MM.1S (cell line): ENCODE results near the gene IGF2.

Source experiments
- DNase-seq: peaks from one replicate; pipeline ENCODE4 v3.0.0-alpha.2; 2015
- H2AFZ ChIP-seq: fragments of 300-600 bp; sonication (generic); 2 replicates; pipeline ENCODE4 v1.6.0; 2016; ENCODE audit warnings: antibody characterized with exemption, low read length
- H3F3A ChIP-seq: fragments of 300-600 bp; sonication (generic); 2 replicates; pipeline ENCODE4 v1.6.1; 2016; ENCODE audit warnings: mild to moderate bottlenecking, antibody characterized with exemption, low read length, moderate library complexity, mixed read lengths; ENCODE audit not compliant: insufficient read depth
- H3K27ac ChIP-seq: fragments of 300-600 bp; sonication (generic); 2 replicates; pipeline ENCODE4 v1.5.1; 2016; ENCODE audit warnings: mild to moderate bottlenecking, low read length
- H3K27me3 ChIP-seq: fragments of 300-600 bp; sonication (generic); replicated peaks from 2 replicates; pipeline ENCODE4 v1.6.0; 2016; ENCODE audit warnings: low read length; ENCODE audit not compliant: insufficient read depth
- H3K36me3 ChIP-seq: fragments of 300-600 bp; sonication (generic); replicated peaks from 2 replicates; pipeline ENCODE4 v1.6.1; 2016; ENCODE audit warnings: mild to moderate bottlenecking, low read length, mixed read lengths; ENCODE audit not compliant: insufficient read depth
- H3K4me1 ChIP-seq: fragments of 300-600 bp; sonication (generic); 2 replicates; pipeline ENCODE4 v1.6.1; 2016; ENCODE audit warnings: low read length, mixed read lengths
- H3K4me2 ChIP-seq: fragments of 300-600 bp; sonication (generic); 2 replicates; pipeline ENCODE4 v1.6.0; 2016; ENCODE audit warnings: low read depth, low read length
- H3K4me3 ChIP-seq: fragments of 300-600 bp; sonication (generic); 2 replicates; pipeline ENCODE4 v1.5.1; 2016; ENCODE audit warnings: low read length, mixed read lengths
- H3K79me2 ChIP-seq: fragments of 300-600 bp; sonication (generic); 2 replicates; pipeline ENCODE4 v1.6.1; 2016; ENCODE audit warnings: mixed run types, low read length, mixed read lengths
- H3K9ac ChIP-seq: fragments of 300-600 bp; sonication (generic); 2 replicates; pipeline ENCODE4 v1.6.1; 2016; ENCODE audit warnings: low read length, mixed read lengths
- H3K9me2 ChIP-seq: fragments of 300-600 bp; sonication (generic); replicated peaks from 2 replicates; pipeline ENCODE4 v1.6.1; 2016; ENCODE audit warnings: mild to moderate bottlenecking, low read length, mixed read lengths; ENCODE audit not compliant: insufficient read depth
- H3K9me3 ChIP-seq: fragments of 300-600 bp; sonication (generic); replicated peaks from 2 replicates; pipeline ENCODE4 v1.6.1; 2016; ENCODE audit warnings: mild to moderate bottlenecking, low read length, mixed read lengths; ENCODE audit not compliant: insufficient read depth
- H4K20me1 ChIP-seq: fragments of 300-600 bp; sonication (generic); 2 replicates; pipeline ENCODE4 v1.6.1; 2016; ENCODE audit warnings: mild to moderate bottlenecking, low read length, moderate library complexity, mixed read lengths; ENCODE audit not compliant: insufficient read depth
- EZH2 ChIP-seq: fragments of 300-600 bp; sonication (generic); optimal IDR thresholded peaks from 2 replicates; pipeline ENCODE3; 2017; ENCODE audit warnings: low read depth, mild to moderate bottlenecking, antibody characterized with exemption, low read length, mixed read lengths
- EZH2phosphoT487 ChIP-seq: fragments of 300-600 bp; sonication (generic); IDR thresholded peaks from 2 replicates; pipeline ENCODE4 v1.6.1; 2018; ENCODE audit warnings: antibody characterized with exemption, low read length
- TF ChIP-seq, protein P1 (sequence below): fragments of 300-600 bp; sonication (generic); IDR thresholded peaks from 2 replicates; pipeline ENCODE4 v1.5.1; 2016; ENCODE audit warnings: antibody characterized with exemption, low read length, mixed read lengths

The IGF2 gene

DNA sequence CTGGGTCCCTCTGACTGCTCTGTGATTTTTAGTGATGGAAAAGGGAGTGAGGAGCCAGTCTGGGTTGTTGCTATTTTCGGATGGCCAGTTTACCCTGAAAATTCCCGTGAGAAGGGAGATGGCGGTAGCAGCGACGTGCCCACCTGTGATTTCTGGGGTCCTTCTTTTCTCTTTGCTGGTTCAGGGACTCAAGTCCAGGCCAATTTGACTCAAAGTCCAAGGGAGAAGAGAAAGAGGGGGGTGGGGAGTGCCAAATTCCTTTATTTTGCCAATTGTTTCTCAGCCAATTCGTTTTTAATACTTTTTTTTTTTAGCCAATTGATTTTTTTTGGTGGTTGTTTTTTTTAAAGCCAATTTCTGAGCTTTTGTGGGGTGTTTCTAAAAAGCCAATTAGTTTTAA lies 6.9 kb downstream of the IGF2 start:
- H4K20me1 ChIP-seq: no peaks in the 10 kb centered on the region
- DNase-seq: no peak
- peaks cover 89% of the 10 kb centered on the region for H3K27me3 ChIP-seq
- H3K27ac ChIP-seq: no peak overlapping the region
- H3F3A ChIP-seq: no peaks in the 10 kb centered on the region
- H2AFZ ChIP-seq: no peak overlapping the region
- no peaks in the 10 kb centered on the region for H3K9me3 ChIP-seq
- no peaks in the 10 kb centered on the region for H3K36me3 ChIP-seq
- no peak overlapping the region for H3K4me3 ChIP-seq
- TF ChIP-seq, protein P1, sequence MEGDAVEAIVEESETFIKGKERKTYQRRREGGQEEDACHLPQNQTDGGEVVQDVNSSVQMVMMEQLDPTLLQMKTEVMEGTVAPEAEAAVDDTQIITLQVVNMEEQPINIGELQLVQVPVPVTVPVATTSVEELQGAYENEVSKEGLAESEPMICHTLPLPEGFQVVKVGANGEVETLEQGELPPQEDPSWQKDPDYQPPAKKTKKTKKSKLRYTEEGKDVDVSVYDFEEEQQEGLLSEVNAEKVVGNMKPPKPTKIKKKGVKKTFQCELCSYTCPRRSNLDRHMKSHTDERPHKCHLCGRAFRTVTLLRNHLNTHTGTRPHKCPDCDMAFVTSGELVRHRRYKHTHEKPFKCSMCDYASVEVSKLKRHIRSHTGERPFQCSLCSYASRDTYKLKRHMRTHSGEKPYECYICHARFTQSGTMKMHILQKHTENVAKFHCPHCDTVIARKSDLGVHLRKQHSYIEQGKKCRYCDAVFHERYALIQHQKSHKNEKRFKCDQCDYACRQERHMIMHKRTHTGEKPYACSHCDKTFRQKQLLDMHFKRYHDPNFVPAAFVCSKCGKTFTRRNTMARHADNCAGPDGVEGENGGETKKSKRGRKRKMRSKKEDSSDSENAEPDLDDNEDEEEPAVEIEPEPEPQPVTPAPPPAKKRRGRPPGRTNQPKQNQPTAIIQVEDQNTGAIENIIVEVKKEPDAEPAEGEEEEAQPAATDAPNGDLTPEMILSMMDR: no peak
- TF ChIP-seq EZH2: no peak
- no peak for TF ChIP-seq EZH2phosphoT487
- H3K4me1 ChIP-seq: no peaks in the 10 kb centered on the region
- H3K4me2 ChIP-seq: no peak overlapping the region
- no peaks in the 10 kb centered on the region for H3K9me2 ChIP-seq
- no peak overlapping the region for H3K9ac ChIP-seq
- H3K79me2 ChIP-seq: no peaks in the 10 kb centered on the region

GRCh38 chr11:2131371-2132236 lies 7.6 kb downstream of the IGF2 start:
- H3K4me2 ChIP-seq: no peak overlapping the region
- H3K79me2 ChIP-seq: no peaks in the 10 kb centered on the region
- H3K9me2 ChIP-seq: no peaks in the 10 kb centered on the region
- no peaks in the 10 kb centered on the region for H3K4me1 ChIP-seq
- no peak overlapping the region for H2AFZ ChIP-seq
- H3K36me3 ChIP-seq: no peaks in the 10 kb centered on the region
- H3K9me3 ChIP-seq: no peaks in the 10 kb centered on the region
- H4K20me1 ChIP-seq: no peaks in the 10 kb centered on the region
- DNase-seq: no peak
- H3K4me3 ChIP-seq: no peak overlapping the region
- no peaks in the 10 kb centered on the region for H3F3A ChIP-seq
- TF ChIP-seq EZH2 (no peak), EZH2phosphoT487 (no peak)
- TF ChIP-seq, protein P1: no peak
- no peak overlapping the region for H3K9ac ChIP-seq
- peaks cover 83% of the 10 kb centered on the region for H3K27me3 ChIP-seq
- H3K27ac ChIP-seq: no peak overlapping the region

DNA sequence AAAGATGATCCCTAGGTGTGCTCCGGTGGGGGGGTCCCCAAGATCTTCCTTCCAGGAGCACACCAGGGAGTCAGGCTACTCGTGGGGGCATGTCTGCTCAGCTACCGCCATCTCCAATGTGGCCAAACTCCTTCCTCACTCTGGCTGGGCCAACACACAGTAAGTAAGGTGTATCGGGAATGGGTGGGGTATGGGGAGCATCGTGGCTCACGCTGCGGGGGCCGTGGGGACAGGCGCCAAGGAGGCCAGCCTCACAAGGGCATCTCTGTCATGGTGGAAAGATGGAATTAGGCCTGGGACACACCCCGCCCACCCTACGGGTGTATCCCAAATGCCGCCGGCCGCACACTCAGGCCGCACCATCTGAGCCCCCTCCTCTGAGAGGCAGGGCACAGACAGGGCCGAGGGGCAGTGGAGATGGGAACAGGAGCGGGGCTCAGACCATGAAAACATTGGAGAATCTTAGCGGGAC lies 8.3 kb downstream of the IGF2 start:
- Histone ChIP-seq H4K20me1 (no peaks in the 10 kb centered on the region), H3K4me2 (no peak overlapping the region), H2AFZ (no peak overlapping the region), H3K9me3 (no peaks in the 10 kb centered on the region), H3K79me2 (no peaks in the 10 kb centered on the region), H3F3A (no peaks in the 10 kb centered on the region), H3K9ac (no peak overlapping the region), H3K36me3 (no peaks in the 10 kb centered on the region), H3K9me2 (no peaks in the 10 kb centered on the region), H3K27ac (no peak overlapping the region), H3K4me3 (no peak overlapping the region), H3K4me1 (no peaks in the 10 kb centered on the region), H3K27me3 (peaks cover 76% of the 10 kb centered on the region)
- DNase-seq: no peak
- no peak for TF ChIP-seq EZH2
- TF ChIP-seq, protein P1: no peak
- no peak for TF ChIP-seq EZH2phosphoT487
